Measurements from ENCODE around the gene MICAL2.

The MICAL2 gene

DNA sequence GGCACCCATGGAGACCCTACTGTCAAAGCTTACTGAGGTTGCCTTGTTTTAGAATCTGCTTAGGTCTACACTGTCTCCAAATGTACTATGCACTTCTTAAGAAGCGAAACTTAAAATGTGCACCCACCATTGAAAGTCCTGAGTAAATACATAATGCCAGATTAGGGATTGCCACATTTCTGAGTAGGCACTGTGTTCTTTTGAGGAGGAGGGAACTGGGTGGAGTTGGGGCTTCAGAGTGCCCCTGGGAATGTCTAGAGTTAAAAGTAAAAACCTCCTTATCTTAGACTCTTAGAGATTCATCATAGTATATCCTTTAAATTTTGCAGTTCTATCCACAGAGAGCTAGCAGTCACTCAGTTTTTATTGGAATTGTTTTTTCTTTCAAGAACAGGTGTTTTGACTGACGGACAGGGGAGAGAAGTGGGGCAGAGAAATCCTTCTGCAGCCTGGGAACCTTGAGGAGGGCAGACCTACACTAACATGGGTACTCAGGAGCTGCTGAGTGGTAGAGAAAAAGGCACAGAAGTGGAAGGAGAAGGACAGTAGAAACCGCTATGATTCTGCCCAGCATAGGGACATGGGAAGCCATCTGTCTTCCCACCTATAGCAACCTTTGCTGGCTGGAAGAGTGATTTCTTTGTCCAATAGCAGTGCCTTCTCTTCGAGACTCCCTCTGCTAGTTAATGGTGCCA, 33.4 kb upstream of the MICAL2 start:
- no peak for DNase-seq (ENCODE audit: low read depth)

DNA sequence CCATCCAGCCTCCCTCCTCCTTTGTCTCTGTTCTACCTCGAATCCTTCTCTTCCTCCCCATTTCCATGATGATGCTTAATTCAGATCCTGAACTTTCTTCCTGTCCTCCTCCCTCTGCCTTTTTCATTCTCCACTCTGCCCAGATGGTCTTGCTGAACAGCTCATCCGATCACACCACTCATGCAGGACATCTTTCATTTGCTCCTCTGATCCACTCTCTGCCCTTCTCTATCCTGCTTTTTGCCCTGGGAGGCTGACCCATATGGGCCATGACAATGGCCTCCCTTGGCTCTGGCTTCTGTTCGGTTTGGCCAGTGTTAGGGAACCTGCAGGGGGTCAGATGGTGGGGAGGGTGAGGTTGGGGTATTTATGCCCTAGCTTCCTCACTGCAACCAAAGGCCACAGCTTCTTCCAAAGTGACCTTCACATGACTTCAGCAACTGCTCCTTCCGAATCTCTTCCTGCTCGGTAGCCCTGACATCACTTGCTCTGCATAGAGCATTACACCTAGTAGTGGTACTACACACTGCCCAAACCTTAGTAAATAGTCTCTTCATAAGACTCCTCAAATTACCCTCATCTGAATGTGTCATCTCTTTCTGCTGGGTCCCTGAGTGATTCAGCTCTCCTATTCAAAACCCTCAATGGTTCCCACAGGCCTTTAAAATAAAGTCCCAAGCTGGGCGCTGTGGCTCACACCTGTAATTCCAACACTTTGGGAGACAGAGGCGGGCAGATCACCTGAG, 32.7 kb upstream of the MICAL2 start:
- DNase-seq (ENCODE audit: low read depth): no peak

DNA sequence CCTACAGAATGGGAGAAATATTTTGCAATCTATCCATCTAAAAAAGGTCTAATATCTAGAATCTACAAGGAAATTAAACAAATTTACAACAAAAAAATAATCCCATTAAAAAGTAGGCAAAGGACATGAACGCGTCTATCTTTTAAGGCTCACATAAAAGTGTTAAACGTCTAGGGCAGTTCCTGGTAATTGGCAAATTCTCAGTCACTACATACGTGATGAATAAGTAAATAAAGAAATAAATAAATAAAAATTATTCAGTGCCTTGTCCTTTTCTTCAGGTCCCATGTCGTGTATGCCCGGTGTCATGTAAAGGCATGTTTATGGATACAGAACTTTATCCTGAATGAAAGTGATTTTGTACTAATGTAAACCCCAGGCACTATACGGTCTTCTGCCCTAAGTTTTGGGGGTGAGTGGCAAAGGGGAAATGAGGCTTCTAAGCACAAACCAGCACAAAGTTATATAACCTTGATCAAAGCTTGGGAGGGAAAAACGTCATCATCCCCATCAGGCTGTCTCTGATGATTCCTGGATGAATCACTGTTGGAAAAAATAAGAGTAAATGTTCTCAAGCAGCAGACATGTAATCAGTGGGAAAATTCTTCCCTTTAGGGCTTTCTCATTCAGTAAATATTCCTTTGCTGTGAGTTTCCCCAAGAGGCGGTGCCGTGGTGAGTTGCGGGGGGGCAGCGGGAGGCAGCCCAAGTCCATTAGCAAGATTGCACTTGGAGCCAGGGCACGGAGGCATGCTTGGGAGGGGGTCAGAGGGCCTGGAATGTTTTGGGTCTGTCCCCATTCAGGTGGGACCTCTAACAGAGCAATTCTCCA, 30.4 kb upstream of the MICAL2 start:
- no peak for DNase-seq (ENCODE audit: low read depth)

DNA sequence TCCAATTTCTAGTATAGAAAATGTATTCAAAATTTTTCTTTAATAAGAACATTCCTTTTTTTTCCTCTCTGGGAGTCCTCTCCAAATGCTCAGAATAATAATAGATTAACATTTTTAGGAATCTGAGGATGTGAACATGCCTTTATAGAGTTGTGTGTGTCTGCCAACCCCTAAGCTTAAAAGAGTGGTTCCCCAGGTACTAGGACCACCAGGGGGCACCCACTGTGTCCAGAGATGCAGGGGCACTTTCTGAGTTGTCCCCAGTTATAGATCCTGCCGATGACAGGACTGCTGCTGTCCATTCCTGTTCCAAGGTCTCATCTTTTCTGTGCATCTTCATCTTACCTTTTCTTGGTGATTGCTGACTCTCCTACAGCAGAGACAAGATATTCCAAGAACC, 27.0 kb upstream of the MICAL2 start:
- DNase-seq (ENCODE audit: low read depth): no peak

DNA sequence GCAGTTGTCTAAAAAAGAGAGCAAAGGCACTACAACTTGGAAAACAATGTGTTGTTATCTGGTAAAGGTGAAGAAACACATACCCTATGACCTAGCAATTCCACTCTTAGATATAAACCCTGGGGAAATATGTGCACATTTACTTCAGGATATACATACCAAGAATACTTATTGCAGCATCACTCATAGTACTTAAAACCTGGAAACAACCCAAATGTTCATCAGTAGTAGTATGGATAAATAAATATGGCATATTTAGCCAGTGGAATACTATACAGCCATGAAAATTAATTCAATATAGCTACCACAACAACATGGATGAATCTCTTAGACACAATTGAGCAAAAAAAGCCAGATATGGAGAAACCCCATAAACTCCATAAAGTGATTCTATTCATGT, 26.1 kb upstream of the MICAL2 start:
- DNase-seq (ENCODE audit: low read depth): no peak

DNA sequence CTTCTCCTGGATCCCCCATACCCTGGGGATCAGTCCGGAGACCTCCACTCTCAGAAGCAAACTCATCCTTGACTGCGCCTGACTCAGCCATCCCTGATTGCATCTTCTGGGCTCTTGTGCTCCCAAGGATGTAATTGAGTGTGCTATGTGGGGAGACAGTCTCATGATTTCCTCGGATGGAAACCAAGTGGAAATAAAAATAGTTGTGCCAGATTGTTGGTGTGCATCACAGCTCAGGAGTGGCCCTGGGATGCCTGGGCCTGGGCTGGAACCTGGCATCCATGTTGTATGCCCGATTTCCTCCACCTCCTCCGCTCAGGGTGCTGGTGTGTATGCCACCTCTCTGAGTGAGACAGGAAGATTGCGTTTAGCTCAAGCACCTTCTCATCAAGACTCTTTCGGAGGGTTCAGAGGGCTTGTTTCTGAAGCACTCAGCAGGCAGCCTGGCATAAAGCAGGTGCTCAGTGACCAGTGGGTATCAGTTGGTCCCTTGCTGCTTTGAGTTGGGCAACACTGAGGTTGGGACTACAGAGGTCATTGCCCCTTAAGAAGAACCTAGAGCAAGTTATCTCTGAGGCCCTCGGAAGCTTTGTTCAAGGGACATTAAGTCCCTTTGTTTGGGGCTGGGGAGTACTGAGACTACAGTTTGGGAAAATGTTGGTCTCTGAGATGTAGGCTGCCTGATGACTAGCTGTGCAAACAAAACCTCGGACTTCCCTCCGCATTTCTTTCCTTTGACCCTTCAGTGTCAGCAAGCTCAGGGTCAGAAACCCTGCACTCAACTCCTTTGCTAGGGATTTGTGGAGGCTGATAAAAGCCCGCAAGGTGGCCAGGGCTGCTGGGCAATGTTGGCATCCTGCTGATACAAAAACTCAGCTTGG, 24.8 kb upstream of the MICAL2 start:
- DNase-seq (ENCODE audit: low read depth): no peak

DNA sequence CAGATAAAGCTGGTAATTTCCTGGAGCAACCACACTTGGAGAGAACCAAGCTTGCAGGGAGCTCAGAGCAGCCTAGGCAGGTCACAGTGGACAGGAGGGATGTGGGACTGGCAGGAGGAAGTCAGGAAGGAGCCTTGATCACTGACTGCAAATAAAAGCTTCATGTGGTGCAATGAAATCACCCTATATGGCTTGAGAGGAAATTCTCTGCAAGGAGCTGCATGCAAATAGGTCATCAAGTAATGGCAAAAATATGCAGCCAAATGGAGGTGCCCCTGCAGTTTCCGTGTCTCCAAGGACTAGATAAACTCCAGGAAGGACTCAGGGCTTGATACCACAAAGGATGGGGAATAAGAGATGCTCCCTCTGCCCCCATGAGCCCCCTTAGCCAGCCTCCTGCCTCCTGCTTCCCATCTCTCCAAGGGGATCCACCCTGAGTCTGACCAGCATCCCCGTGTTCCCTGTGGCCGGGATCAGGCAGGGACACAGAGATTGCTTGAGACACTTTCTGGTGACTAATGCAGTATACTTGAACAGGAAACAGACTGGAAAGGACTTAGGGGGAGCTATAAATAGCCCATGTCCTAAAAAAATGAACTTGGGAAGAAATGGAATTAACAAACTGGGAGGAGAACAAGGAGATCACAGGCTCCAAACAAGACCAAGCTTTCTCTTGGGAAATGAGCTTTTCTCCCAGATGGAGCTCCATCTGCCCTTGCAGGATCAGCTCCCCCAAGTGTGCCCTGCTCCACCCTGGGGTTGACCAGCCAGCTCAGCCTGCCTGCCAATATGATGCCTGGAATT, 23.9 kb upstream of the MICAL2 start:
- DNase-seq (ENCODE audit: low read depth): no peak

DNA sequence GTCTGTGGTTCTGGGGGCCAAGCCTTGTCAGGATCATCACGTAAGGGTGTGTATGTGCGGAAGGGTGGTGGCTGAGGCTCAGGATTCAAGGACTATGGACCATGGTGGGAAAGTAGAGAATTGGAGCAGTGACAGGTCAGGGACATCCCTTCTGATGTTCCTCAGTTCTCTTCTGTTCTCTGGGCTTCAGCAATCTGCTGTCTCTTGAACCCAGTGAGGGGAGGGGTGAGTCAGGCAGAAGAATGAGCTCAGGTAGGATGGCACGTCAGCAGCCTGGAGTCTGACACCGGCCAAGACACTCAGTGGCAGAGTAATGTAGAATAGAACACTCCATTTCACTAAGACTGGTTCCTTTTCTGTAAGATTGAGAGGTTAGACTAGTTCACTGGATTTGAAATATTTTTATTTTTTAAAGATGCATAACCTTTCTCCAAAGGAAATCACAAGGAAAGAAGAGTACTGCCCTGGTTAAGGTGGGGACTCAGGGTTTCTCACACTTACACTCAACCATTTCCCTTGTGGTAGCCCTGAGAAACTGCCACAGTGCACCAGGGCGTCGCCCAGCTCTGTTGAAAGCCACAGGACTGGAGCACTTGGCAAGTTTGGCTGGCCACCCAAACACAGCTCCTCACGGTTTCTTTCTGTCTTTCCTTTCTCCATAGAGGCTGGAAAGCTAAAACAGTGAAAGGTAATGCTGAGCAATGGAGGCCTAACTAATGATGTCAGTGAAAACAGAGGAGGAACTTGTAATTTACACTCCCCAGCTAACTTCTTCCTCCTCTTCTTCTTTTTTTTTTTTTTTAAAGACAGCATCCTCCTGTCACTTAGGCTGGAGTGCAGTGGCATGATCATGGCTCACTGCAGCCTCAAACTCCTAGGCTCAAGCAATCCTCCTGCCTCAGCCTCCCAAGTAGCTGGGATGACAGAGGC, 23.1 kb upstream of the MICAL2 start:
- no peak for DNase-seq (ENCODE audit: low read depth)

DNA sequence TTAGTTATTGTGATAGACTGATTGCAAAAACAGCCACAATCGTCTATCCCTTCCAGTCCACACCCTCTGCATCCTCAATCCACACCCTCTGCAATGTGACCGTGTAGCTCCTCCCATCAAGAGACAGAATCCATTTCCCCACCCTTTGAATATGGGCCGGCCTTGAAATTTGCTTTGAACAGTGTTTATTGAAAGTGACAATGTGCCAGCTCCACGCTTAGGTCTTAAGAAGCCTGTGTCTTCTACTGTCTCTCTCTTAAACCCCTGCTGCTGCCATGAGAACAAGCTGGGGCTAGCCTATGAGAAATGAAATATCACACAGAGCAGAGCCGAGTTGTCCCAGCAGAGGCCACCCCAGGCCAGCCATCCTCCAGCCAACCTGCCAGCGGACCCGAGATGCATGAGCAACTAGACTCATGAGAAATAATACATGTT, 22.3 kb upstream of the MICAL2 start:
- DNase-seq (ENCODE audit: low read depth): no peak

DNA sequence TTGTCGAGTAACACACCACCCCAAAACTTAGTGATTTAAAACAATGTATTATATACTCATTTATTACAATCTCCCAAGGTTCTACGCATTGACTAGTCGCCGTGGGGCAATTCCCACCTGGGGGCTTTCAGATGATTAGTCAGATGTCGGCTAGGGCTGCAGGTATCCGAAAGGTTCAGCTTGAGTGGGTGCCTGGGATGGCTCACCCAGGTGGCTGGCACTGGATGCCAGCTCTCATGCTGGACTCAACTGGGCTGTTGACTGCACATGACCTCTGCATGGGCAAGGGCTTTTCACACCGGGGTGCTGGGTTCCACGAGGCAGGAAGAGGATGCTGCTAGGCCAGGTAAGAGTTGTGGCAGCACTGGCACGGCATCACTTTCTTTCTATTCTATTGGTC, 21.9 kb upstream of the MICAL2 start:
- DNase-seq (ENCODE audit: low read depth): no peak

DNA sequence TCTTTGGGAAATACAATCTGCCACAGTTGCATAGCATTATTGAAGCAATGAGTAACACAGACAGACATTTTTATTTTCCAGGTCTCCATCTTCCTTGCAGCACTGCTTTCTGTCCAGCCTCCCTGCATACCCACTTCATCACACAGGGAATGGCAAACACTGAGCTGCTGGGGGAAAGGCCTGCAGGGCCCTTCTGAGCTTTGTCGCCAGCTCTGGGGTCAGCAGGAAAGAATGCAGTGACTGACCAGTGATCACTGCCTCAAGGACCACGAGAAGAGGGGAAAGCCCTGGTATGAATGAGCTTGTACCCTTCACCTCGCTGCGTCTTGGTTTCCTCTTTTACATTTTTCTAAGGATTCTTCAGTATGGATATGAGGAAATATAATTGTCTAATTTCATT, 21.3 kb upstream of the MICAL2 start:
- DNase-seq (ENCODE audit: low read depth): no peak

DNA sequence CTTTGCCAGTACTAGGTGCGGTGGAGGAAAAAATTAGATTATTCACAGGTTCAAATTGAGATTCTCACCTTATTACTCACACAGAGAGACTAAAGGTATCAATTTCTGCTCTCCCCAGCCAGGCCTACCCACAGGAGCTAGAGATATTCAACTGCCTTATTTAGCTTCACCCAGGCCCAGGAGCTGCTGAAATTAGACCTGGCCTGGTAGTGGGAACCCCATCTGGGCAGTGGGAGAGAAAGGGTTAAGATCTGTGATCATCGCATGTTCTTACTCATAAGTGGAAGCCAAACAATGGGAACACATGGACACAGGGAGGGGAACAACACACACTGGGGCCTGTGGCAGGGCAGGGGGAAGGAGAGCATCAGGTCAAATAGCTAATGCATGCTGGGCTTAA, 20.9 kb upstream of the MICAL2 start:
- no peak for DNase-seq (ENCODE audit: low read depth)

DNA sequence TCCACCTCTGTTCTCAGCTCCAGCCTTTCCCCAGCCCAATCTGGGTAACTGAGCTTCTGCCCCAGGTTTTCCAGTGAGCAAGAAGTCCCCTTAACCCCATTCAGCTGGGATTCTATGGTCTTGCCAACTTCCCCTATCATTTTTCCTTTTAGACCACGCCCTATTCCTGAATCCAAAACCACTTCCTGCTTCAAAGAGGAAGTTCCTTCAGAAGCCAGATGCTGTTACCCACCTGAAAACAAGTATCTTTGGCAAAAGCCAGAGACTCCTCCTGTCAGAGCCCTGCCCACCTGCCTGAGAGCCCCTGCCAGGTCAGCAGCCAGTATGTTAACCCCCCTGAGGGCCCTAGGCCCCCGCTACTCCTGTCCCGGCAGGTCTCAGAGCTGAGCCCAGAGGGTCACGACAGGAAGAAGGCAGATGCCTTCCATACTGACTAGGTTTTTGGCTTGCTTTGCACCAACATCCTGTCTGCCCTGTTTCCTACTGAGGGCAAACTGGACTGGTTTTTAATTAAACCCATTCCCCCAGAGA, 20.3 kb upstream of the MICAL2 start:
- no peak for DNase-seq (ENCODE audit: low read depth)

DNA sequence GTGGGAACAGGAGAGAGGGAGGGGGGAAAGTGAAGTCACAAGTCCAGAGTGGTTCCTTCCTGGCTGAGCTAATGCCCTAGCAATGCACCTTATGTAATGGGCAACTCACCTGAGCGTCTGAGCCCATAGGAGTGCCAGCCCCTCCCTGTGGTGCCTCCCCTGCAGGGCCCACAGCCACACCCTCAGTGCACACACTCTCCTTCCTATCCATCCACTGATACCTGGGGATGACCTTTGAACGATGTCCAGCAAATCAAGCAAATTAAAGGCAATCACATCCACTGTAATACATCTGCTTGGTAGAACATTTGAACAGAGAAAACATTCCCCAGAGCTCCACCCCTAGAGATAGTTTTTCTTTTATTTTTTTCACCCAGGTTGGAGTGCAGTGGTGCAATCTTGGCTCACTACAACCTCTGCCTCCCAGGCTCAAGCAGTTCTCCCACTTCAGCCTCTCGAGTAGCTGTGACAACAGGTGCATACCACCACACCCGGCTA, 19.6 kb upstream of the MICAL2 start:
- no peak for DNase-seq (ENCODE audit: low read depth)

DNA sequence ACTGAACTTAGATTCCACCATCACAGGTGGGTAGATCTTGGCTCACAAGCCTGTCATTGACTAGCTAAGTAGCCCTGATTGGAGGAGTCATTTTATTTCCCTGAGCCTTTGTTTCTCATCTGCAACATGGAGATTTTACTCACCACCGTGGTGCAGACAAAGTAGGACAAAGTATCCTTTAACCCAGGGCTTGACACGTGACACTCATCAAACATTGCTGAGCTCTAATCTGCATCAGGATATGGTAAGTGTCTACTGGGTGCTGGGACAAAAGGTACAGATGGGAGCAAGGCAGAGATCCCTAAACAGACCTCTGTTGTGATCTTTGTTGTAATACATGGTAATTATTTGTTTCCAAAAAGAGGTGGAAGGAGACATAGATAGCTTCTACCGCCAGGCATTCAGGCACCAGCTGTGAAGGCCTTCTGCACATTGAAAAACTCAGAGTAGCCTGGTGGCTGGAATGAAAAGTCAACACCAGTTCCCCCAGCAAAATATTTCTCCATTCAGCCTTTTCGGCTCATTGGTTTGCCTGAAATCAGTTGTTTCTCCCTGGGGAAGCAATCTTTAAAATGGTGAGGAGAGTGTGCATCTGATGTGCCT, 18.3 kb upstream of the MICAL2 start:
- DNase-seq (ENCODE audit: low read depth): no peak

DNA sequence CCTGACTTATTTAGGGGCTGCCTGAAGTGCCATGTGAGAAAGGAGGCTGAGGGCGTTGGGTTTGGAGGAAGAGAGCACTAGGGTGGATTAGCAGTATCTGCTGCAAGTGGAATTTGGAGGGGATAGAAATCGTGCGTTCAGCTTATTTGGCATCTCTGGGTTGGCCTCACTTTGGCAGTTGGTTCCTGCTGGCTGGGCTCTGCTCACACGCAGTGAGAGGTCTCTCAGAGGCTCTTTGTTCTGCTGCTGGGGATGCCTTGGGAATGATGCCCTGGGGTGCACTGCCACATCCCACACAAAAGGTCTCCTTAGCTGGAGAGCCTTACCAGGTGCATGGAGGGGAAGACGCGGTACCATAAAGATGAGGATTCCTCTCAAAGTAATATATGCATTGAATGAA, 17.7 kb upstream of the MICAL2 start:
- DNase-seq (ENCODE audit: low read depth): no peak

DNA sequence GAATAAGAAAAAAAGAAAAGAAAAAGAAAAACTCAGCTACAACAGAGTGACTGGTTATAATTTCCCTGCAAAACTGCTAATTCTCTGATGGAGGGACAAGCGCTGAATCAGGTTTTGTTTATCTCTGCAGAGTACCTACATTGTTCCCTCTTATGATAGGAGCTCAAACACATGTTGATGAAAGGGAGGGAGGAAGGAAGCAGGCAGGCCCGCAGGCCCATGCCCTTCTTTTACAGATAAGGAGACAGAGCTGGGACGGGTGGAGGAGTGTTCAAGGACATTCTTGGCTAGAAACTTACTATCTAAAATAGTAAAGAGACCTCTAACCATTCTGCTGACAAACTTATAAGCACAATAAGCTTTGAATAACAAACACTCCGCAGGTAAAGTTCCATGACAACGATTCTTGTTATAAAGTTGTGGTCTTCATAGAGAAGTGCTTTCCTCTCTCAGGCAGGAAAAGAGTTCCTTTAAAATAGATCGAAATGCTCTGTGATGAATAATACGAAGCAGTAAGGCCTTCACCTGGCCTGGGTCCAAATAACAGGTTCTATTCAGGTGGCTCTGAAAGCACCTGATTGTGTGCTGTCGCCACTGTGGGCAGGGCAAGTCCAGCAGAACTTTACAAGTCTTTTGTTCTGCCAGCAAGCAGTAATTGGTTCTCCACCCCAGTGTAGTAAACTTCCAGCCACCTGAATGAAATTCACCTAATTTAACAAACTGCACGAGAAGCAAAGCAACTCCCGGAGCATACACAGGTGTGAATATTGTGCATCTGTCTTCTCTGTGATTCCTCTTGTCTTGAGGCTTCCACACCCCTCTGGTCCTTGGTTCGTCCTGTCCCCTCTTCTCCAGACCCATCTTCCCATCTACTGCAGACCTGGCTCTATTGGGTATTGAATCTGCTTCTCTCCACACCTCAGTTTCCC, 15.3 kb upstream of the MICAL2 start:
- no peak for DNase-seq (ENCODE audit: low read depth)

DNA sequence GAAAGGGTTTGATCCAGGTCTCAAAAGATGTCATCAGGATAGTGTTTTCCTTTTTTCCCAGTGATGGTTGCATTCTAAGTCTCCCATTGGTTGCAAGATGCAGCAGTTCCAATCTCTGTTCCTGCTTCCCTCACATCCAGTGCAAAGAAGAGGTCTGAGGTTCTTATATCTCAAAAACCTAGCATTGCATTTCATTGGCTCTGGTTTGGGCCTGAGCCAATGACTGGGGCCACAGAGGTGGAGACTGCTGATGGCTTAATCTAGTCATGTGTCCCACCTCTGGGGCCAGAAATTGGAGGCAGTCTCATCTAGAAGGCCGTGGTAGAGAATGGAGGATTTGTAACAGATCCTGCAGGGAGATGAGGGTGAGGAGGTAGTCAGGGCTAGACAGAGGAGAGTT, 13.2 kb upstream of the MICAL2 start:
- no peak for DNase-seq (ENCODE audit: low read depth)
